ENCODE results near the gene TSSK3. TPM values are rescaled to one million over a fixed set of nuclear protein-coding genes. Genes with fewer than 3 reads are reported as not detected.

The TSSK3 gene
- total and polyA plus RNA-seq, 4 donors: 0.37 to 1.4 (median 0.74) TPM

GRCh38 chr1:32352239-32352745 lies 10.0 kb upstream of the TSSK3 start:
- H3K4me1 ChIP-seq (ENCODE audit: control insufficient read depth in 5 of 5, insufficient read depth in 5 of 5, low read length in 5 of 5): peaks cover 13 to 36% (median 20%) of the 10 kb centered on the region in 5 donors
- H3K4me3 ChIP-seq: peak overlapping the region; percentile 52
- 47 to 70% methylated on average over 8 of the region's 8 CpGs for WGBS, 2 donors
- TF ChIP-seq, protein P1, sequence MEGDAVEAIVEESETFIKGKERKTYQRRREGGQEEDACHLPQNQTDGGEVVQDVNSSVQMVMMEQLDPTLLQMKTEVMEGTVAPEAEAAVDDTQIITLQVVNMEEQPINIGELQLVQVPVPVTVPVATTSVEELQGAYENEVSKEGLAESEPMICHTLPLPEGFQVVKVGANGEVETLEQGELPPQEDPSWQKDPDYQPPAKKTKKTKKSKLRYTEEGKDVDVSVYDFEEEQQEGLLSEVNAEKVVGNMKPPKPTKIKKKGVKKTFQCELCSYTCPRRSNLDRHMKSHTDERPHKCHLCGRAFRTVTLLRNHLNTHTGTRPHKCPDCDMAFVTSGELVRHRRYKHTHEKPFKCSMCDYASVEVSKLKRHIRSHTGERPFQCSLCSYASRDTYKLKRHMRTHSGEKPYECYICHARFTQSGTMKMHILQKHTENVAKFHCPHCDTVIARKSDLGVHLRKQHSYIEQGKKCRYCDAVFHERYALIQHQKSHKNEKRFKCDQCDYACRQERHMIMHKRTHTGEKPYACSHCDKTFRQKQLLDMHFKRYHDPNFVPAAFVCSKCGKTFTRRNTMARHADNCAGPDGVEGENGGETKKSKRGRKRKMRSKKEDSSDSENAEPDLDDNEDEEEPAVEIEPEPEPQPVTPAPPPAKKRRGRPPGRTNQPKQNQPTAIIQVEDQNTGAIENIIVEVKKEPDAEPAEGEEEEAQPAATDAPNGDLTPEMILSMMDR (IDR thresholded peaks at IDR 0.05; ENCODE audit: control extremely low read depth, extremely low read depth): no peak
- H3K9ac ChIP-seq (ENCODE audit: insufficient read depth in 1 of 2, low read length in 2 of 2): peak overlapping the region; percentile 63 to 73
- H3K27ac ChIP-seq (ENCODE audit: low read depth in 1 of 2, low read length in 1 of 2): peak overlapping the region; percentile 89 to 95
- no peaks in the 10 kb centered on the region for H3K27me3 ChIP-seq (ENCODE audit: control insufficient read depth in 3 of 3, insufficient read depth in 3 of 3, low read length in 2 of 3)
- DNase-seq (no peak), ATAC-seq (ENCODE audit: insufficient read depth, low FRiP score) (no peak)
- peaks cover 0 to 1% (median 0%) of the 10 kb centered on the region in 4 donors for H3K36me3 ChIP-seq (ENCODE audit: control insufficient read depth in 4 of 4, insufficient read depth in 4 of 4, low read length in 4 of 4)
- H3K9me3 ChIP-seq (ENCODE audit: control insufficient read depth in 4 of 4, insufficient read depth in 3 of 4, low read length in 3 of 4): no peaks in the 10 kb centered on the region

DNA sequence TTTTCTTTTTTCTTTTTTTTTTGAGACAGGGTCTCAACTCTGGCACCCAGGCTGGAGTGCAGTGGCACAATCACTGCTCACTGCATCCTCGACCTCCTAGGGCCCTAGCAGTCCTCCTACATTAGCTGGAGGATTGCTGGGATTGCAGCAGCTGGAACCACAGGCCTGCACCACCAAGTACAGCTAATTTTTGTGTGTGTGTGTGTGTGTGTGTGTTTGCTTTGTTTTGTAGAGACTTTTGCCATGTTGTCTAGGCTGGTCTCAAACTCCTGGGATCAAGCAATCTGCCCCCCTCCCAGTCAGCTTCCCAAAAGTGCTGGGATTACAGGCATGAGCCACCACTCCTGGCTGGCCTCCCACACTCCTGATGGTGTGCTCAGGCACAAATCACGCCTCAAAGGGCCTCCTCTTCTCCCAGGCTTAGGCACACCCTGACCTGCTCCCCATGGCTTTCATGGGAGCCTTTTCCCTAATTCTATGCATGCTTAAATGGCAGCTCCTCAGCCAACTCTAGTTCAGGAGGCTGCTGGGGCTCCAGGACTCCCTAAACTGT lies 9.4 kb upstream of the TSSK3 start:
- Histone ChIP-seq H3K27me3 (ENCODE audit: control insufficient read depth in 3 of 3, insufficient read depth in 3 of 3, low read length in 2 of 3) (no peaks in the 10 kb centered on the region), H3K27ac (ENCODE audit: low read depth in 1 of 2, low read length in 1 of 2) (peak overlapping the region; percentile 61 to 89), H3K36me3 (ENCODE audit: control insufficient read depth in 4 of 4, insufficient read depth in 4 of 4, low read length in 4 of 4) (peaks cover 0 to 1% (median 0%) of the 10 kb centered on the region in 4 donors), H3K9ac (ENCODE audit: insufficient read depth in 1 of 2, low read length in 2 of 2) (peak overlapping the region; percentile 6 to 38), H3K4me3 (no peak overlapping the region), H3K4me1 (ENCODE audit: control insufficient read depth in 5 of 5, insufficient read depth in 5 of 5, low read length in 5 of 5) (peaks cover 13 to 36% (median 20%) of the 10 kb centered on the region in 5 donors), H3K9me3 (ENCODE audit: control insufficient read depth in 4 of 4, insufficient read depth in 3 of 4, low read length in 3 of 4) (no peaks in the 10 kb centered on the region)
- ATAC-seq (ENCODE audit: insufficient read depth, low FRiP score) (no peak), DNase-seq (no peak)
- TF ChIP-seq, protein P1 (IDR thresholded peaks at IDR 0.05; ENCODE audit: control extremely low read depth, extremely low read depth): no peak
- WGBS, 2 donors: 73 to 75% methylated on average over 2 of the region's 2 CpGs

- H3K9ac ChIP-seq (ENCODE audit: insufficient read depth in 1 of 2, low read length in 2 of 2): peak overlapping the region in 1 of 2 donors; percentile 6
Observed at GRCh38 chr1:32353431-32353830, 8.9 kb upstream of the TSSK3 start.

More at GRCh38 chr1:32353431-32353830, 8.9 kb upstream of the TSSK3 start:
- Histone ChIP-seq H3K27ac (ENCODE audit: low read depth in 1 of 2, low read length in 1 of 2) (peak overlapping the region; percentile 43 to 61), H3K36me3 (ENCODE audit: control insufficient read depth in 4 of 4, insufficient read depth in 4 of 4, low read length in 4 of 4) (peaks cover 0 to 1% (median under 1%) of the 10 kb centered on the region in 4 donors), H3K4me3 (no peak overlapping the region), H3K9me3 (ENCODE audit: control insufficient read depth in 4 of 4, insufficient read depth in 3 of 4, low read length in 3 of 4) (no peaks in the 10 kb centered on the region), H3K27me3 (ENCODE audit: control insufficient read depth in 3 of 3, insufficient read depth in 3 of 3, low read length in 2 of 3) (no peaks in the 10 kb centered on the region), H3K4me1 (ENCODE audit: control insufficient read depth in 5 of 5, insufficient read depth in 5 of 5, low read length in 5 of 5) (peaks cover 13 to 36% (median 20%) of the 10 kb centered on the region in 5 donors)
- no peak for ATAC-seq (ENCODE audit: insufficient read depth, low FRiP score)
- 37 to 58% methylated on average over 2 of the region's 2 CpGs for WGBS, 2 donors
- TF ChIP-seq, protein P1 (IDR thresholded peaks at IDR 0.05; ENCODE audit: control extremely low read depth, extremely low read depth): no peak
- no peak for DNase-seq
